ENCODE results near the gene AP2B1.

Gene AP2B1

DNA sequence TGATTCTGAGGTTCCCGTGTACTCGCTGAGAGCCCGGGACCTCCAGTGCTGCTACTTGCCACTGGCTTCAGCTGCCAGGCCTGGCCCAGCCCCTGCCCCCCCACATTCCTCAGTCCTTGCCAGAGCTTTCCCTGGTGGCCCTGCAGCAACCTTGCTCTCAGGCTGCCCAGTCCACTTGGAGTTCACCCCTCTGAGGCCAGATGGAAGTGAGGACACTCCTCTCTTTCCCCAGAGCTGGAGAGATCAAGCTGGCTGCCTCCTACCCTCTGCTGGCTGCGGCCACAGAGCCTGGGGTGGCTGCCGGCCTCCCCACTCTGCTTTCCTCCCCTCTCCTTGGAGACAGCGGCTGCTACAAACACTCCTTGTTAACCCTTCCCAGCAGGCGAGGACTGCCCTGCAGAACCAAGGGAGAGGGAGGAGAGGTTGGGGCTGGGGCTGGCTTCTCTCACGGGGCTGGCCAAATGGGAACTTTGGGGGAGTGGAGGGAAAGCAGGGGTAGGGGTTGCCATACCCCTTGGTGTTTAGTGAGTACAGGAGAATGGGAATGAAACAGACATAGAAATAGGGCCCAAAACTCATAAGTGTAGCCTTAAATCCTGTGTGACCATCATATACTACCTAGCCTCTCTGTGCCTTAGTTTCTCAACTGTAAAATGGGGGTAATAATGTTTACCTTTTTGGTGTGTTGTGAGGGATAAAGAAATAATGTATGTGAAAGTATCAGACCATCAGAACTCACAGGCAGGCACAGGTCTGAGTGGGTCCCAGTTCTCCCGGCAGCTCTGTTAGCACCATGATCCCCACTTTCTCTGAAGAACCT is 166.0 kb downstream of the AP2B1 start, which contains the start of gene GAS2L2:
GAS2L2 (minus strand) TSS at position 295 of the 820 bp plus-strand sequence. CDS start 389 bp downstream, outside the sequence.
- intact Hi-C loops (cut with DNase I): no loop called here

DNA sequence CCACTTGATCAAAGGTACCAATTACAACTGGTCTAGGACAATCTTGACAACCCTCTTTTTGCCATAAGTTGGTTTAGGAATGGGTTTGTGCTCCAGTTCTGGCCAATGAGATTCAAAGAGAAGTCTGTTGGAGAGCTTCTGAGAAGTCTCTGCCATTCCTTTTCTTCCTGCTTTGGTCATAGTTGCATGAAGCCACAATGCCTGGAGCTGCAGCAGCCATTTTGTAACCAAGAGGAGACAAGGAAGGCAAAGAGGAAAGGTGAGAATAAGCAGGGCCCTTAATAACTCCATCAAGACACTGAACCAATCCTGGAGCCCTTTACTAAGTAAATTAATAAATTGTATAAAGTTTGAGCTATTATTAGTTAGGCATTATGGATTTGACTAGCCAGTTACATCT is 170.1 kb downstream of the AP2B1 start:
- DNase-seq: no peak
- intact Hi-C loops (cut with DNase I): no loop called here

More for the DNA sequence above, 166.0 kb downstream of the AP2B1 start, which contains the start of gene GAS2L2:
- DNase-seq: peak in 1 of 42 donors; percentile 25

DNA sequence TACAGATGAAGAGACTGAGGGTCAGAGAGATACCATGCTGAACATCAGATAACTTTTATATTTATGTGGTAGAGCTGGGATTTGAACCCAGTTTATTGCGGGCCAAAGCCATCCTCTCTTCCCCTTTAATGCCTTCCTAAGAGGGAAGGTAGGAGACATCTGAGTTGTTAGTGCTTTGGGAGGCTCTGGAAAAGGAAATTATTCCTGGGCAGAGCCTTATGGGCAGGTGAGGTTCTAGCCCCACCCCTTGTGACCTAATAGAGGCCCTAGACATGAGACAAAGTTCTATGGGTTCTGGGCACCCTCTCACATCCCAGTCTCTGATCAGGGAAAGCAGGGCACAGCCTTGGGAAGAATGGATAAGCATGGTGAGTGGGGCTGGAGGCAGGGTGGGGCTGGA is 173.5 kb downstream of the AP2B1 start, which contains the start of gene C17orf50:
C17orf50 (plus strand) TSS at position 301 of the 400 bp plus-strand sequence; CDS start at position 356, 55 bp downstream.
- intact Hi-C loops (cut with DNase I): no loop called here
- DNase-seq: no peak

DNA sequence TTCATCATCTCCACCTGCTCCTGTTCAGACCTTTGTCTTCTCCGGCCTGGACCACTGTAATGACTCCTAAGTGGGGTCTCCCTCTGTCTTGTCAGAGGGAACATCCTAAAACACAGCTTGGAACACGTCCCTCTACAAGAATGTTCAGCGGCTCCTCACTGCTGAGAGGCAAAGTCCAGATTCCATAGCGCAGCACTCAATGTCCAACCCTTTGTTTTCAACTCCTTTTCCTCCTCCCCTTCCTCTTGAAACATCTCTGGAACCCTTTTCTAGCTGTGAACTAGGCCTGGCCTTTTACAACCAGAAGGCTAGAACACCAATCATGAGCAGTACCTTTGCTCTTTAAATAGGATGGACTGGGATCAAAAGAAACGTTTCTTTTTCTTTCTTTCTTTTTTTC is 174.5 kb downstream of the AP2B1 start:
- no peak for DNase-seq
- intact Hi-C loops (cut with DNase I): no loop called here

DNA sequence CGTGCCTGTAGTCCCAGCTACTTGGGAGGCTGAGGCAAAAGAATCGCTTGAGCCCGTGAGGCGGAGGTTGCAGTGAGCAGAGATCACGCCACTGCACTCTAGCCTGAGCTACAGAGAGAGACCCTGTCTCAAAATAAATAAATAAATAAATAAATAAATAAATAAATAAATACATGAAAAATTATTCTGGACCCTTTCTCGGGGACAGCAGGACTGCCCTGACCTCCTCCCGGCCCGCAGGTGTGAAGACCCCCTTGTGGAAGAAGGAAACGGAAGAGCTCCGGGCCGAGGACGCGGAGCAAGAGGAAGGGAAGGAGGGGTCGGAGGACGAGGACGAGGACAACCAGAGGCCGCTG is 176.6 kb downstream of the AP2B1 start:
- DNase-seq: peak in 1 of 42 donors; percentile 38
- intact Hi-C loops (cut with DNase I): loop anchor here (1.0 kb wide), 1 partner anchor 46 kb away; the partner anchor contains the start of gene TAF15

DNA sequence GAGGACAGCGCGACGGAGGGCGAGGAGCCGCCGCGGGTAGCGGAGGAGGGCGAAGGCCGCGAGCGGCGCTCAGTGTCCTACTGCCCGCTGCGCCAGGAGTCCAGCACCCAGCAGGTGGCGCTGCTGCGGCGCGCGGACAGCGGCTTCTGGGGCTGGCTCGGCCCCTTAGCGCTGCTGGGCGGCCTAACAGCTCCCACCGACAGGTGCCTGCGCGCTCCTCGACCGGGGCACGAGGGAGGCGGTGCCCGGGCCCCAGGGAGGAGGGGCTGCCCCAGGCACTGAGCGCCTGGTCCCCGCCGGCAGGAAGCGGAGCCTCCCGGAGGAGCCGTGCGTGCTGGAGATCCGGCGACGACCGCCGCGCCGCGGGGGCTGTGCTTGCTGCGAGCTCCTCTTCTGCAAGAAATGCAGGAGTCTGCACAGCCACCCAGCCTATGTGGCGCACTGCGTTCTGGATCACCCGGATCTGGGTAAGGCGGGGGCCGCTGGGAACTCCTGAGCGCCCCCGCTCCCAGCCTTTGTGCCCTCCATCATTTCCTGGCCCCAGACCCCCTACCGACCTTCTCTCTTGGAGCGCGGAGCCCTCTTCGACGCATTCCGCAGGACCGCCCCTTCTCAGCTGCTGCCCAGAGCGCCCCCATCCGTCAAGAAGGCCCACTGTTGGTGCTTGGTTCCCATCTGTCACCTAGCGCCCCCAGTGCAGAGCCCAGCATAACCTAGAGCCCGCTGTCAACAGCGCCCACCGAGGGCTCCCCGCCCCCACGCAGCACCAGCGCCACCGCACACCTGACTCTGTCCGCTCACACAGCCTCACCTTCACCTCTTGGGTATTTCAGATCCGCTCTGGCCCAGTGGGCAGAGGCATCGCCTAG is 177.2 kb downstream of the AP2B1 start:
- peak; percentile 49 to 93 (median 85) for DNase-seq
- intact Hi-C loops (cut with DNase I): loop anchor here (1.0 kb wide), 1 partner anchor 45 kb away; the partner anchor contains the start of gene TAF15

DNA sequence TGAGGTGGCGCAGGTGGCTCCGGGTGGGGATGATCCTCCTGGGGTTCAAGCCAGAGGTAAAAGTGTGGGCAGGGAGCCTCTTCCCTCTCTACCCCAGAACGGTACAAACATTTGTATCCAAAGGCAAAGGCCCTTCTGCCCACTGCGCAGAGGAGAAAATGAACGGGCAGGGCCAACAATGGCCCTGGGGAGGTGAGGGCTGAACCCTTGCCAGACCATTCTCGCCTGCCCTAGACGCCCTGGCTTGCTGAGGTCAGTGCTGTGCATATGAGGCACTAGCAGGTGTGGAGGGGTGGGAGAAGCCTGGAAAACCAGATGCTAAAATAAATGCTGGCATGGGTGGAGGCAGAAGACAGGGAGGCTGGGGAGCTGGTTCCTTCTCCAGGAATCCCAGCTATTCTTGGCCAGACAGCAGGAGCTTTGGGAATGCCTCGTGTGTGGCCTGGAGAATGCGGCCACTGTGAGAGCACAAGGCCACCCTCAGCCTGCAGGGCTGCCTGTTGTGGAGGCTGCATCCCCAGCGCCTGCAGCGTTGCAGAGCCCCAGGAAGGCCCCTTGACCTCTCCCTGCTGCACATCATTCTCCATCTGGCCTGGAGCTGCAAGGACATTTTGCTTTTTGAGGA is 178.1 kb downstream of the AP2B1 start:
- DNase-seq: no peak
- intact Hi-C loops (cut with DNase I): no loop called here

DNA sequence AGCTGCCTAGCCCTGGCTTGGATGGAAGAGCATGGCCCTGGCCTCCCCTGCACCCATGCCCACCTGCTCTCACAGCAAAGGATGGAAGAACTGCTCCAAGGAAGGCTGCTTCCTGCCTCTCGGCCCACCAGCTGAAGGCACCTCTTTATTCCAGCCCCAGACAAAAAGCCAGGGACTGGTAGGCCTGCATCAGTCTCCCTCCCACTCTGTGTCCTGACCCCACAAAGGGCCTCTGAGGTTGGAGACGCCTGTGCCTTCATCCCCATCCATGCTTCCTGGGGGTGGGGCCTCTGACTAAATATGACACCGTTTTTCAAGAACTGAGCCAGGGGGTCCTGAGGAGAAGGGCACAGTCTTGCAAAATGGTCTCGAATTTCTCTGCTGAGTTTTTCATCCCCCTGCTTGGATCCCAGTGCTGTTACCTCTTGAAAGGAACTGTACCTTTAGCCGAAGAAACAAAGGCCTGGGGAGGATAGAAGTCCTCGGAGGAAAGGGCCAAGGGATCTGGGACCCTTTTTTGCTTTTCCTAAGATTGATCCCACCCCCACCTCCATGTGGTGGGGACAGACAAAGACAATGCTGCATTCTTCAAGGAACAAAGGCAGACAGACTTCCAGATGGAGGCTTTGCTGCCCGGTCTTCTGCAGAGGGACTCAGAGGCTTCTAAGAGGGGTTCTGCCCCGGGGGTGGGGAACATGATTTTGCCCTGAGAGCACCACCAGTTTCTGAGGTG is 178.8 kb downstream of the AP2B1 start:
- intact Hi-C loops (cut with DNase I): no loop called here
- DNase-seq: no peak

DNA sequence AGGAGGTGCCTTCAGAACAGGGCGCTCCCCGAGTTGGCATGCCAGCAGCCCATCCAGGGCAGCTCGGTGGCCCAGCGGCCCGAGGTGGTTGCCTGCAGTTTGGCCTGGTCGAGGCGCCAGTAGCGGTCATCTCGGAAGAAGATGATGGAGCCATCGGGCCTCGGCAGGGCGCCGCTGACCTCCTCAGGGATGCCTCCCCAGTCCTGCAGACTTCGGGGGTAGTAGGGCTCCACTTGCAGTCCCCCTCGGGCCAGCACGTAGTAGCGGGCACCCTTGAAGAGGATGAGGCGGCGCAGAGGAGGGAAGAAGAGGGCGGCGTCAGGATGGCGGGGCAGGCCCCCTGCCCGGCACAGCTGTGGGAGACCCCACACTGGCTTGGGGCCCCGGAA is 179.4 kb downstream of the AP2B1 start:
- intact Hi-C loops (cut with DNase I): no loop called here
- DNase-seq: no peak

DNA sequence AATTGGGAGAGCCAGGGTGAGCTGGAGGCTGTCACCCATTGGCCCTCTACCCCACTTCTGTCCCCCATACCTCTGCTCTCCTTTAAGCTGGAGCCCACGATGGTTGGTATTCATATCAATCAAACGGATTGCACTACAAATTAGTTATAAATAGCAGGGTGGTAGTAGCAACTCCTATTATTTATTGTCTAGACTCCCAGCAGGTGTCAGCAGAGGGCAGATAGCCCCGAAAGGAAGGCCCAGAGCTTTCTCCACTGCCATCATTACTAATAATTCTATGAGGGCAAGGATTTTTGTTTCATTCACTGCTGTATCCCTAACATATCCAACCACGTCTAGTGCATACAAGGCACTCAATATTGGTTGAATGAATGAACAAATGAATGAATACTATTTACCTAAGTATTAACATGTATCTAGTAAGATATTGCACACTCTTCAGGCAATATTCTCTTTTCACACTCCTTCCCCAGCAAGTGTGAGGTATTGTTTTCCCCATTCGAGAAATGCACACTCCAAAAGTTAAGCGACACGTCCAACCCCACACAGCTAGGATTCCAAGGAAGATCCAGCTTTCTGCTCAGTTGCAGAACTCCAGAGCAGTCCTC is 179.9 kb downstream of the AP2B1 start:
- peak in 27 of 42 donors; percentile 13 to 74 (median 54) for DNase-seq
- intact Hi-C loops (cut with DNase I): no loop called here

DNA sequence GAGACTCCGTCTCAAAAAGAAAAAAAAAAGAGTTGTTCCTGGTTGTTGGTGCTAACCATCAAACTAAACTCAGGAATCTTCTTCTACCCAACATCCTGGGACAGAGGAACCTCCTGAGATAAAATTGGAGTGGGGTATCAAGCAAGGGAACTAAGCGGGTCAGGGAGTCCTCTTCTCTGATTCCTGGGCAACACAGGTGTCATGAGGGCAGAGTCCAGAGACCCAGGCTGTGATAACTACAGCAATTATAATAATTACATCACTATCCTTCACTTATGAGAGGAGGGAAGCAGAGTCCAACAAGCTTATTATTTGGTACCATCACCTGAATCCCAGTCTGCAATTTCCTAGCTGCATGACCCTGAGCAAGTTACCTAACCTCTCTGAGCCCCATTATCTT is 181.7 kb downstream of the AP2B1 start:
- intact Hi-C loops (cut with DNase I): no loop called here
- DNase-seq: no peak

DNA sequence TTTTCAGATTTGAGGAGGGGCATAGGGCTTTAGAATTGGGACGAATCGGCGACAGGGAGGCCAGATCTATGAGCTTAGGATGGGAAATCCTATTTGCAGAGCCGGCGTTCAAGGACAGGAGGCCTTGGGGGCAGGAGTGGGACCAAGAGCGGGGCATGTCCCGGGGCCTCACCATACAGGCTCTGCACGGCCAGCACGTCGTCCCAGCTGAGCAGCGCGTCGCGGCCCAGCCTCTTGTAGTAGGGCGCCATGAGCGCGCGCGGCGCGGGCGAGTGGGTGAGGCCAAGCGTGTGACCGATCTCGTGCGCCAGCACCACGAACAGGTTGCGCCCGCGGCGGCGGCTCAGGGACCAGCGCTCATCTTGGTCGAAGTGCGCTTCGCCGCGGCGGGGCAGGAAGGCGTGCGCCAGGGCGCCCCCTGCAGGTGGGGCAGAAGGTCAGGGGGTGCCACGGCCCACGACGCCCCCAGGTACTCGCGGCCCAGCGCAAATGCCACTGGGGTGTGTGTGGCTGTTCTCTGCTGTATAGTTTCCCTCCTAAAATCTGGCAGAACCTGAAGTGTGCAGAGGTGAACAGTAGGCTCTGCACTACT is 182.9 kb downstream of the AP2B1 start:
- intact Hi-C loops (cut with DNase I): no loop called here

DNA sequence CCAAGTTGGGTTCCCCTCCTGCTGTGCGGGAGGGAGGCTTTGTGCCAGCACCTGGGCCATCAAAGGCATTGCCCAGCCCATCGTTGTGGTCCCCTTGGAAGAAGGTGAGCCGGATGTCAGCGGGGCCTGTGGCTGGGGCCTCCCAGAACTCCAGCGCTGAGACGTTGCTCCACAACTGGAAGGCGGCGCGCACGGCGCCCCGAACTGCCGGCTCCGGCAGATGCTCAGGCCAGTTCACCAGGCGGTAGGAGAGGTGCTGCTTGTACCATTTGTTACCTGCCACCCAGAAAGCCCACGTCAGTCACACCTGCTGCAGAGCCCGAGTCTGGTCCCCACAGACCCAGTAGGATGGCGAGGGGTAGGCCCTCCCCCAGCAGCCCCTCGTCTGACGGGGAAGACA is 186.0 kb downstream of the AP2B1 start:
- intact Hi-C loops (cut with DNase I): no loop called here
- no peak for DNase-seq

More for the DNA sequence above, 182.9 kb downstream of the AP2B1 start:
- DNase-seq: no peak

DNA sequence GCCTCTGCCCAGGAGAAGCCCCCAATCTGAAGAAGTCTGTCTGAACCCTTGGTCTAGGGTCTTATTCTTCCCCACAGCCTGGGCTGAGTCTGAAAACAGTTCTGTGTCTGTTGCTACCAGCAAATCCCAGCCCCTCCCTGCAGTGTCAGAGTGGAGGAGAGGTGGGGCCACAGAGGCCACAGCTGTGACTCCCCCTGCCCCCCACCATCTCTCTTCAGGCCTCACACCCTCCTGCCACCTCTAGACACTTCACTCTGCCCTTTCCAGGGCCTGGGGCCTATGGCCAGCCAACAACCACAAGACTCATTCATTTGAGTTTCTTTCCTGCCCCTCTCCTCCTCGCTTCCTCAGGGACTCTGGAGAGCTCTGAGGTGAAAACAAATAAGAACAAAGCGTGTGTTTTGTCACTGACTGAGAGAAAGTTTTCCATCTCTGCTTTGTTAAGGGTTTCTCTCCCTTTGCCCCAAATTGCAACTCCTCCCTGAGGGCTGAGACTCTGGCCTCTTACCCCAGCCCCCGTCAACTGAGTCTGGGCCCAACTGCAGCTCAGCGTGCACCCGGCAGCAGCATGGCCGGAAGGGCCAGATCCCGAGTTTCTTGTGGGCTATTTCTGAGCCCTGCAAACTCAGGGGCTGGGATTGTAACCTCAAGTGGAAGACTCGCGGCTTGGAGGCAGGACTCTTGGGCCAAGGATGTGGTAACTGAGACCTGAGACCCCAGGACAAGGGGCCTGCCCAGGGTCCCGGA is 186.7 kb downstream of the AP2B1 start:
- DNase-seq: no peak
- intact Hi-C loops (cut with DNase I): no loop called here

DNA sequence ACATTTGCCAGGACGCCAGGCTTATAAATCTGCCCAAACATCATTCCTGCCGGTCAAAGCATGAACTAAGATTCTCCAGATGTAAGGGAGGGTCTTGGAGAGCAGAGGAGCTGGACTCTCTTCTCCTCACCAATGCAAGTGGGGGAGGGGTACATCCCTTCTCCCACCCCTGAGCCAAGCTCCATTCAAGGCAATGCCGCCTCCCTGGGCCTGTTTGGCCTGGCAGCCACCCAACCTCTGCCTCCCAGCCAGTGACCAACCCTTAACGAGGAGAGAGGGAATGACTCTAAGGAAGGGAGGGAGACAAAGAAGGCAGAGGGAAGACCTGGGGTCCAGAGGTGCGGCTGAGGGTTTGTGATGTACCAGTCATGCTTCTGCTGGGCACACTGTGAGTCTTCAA is 187.4 kb downstream of the AP2B1 start:
- intact Hi-C loops (cut with DNase I): no loop called here
- peak in 22 of 42 donors; percentile 23 to 73 (median 49) for DNase-seq

DNA sequence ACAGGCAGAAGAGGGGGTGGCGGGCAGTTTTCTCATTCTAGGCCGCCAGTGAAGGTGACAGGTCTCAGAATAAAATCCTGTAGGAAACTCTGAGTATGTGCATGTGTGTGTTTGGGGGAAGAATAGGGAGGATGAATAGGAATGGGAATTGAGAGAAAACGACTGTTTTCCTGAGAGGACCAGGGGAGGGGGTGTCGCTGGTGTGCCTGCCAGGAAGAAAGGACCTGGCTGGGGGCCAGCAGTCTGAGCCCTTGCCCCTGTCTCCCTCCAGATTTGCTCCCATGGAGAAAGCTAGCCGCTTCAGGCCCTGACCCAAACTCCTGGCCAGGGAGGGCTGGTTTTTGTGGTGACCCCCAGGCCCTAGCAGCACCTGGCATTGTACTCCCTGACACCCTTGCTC is 187.9 kb downstream of the AP2B1 start:
- no peak for DNase-seq
- intact Hi-C loops (cut with DNase I): no loop called here

DNA sequence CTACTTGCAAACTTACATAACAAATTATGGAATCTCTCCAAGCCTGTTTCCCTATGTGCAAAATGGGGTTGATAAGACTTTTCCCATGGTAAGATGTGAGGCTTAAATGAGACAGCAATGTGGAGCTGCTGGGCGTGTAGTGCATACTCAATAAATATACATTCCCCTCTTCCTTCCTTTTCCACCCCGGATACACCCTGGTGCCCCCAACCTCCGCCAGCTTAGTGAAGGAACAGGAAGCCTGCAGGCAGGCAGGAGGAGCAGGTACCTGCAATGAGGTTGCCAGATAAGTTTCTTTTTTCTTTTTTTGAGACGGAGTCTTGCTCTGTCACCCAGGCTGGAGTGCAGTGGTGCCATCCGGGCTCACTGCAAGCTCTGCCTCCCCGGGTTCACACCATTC is 188.5 kb downstream of the AP2B1 start:
- intact Hi-C loops (cut with DNase I): no loop called here
- no peak for DNase-seq
